ENCODE data around the gene MUC4. TPM values are rescaled to one million over a fixed set of nuclear protein-coding genes. Genes with fewer than 3 reads are reported as not detected.
"Not testable (repeated sequence)": the region's sequence is repeated elsewhere in the genome, so short reads cannot be mapped to it uniquely, and the experiment has no call there.

MUC4 gene
- total and polyA plus RNA-seq, 9 donors = 0.02 to 0.99 (median 0.31) TPM; not detected in 2

DNA sequence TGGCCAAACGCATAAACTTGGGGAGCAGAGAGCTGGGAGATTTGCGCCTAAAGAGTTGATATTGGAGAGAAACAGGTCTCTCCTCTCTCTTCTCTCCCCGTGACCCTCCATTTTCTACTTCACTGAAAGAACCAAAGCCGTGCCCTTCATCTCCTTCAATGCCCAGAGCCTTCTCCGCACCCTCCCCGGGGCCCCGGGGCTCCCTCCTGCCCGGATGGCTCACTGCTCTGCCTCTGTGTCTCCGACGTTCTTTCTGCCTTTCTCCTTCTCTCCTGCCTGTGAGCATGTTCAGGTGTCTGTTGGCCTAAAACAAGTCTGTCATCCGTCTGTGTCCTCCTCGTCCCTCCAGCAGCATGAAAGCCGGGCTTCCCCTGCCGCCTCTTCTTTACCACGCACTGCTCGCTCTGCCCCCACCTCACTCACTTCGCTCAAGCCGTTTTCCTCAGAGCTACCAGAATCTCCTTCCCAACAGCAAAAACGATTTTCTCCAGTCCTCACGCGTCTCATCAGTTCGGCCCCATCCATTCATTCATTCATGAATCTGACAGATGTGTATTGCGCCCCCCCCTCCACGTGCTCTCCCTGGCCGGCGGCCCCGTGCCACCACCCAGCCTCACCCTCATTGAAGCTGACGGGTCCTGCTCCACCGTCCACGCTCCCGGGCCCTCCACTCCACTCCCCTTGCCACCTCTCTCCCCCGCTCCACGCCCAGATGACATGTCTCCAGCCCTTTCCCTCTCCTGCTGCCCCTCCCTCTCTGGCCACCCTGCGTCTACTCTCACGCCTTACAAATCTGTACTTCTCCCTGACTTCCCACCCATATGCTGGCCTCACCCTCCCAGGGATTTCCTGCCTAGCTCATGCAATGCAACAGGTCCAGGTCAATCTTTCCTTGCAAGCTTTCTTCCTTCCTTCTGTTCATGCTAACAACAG, 10.2 kb downstream of the MUC4 start:
- peak in 2 of 5 donors; percentile 10 to 34 for DNase-seq
- no peaks in the 10 kb centered on the region for H3K27me3 ChIP-seq
- intact Hi-C loops (cut with DNase I) = no loop called here
- peaks cover 11% of the 10 kb centered on the region for H3K4me1 ChIP-seq (ENCODE audit: insufficient read depth)
- 74 to 87% (median 80%) methylated on average over 35 of the region's 35 CpGs for WGBS, 3 donors
- no peak overlapping the region for H3K4me3 ChIP-seq
- no peaks in the 10 kb centered on the region for H3K9me3 ChIP-seq
- H3K36me3 ChIP-seq = no peaks in the 10 kb centered on the region
- H3K27ac ChIP-seq = no peak overlapping the region
- TF ChIP-seq, protein P1, sequence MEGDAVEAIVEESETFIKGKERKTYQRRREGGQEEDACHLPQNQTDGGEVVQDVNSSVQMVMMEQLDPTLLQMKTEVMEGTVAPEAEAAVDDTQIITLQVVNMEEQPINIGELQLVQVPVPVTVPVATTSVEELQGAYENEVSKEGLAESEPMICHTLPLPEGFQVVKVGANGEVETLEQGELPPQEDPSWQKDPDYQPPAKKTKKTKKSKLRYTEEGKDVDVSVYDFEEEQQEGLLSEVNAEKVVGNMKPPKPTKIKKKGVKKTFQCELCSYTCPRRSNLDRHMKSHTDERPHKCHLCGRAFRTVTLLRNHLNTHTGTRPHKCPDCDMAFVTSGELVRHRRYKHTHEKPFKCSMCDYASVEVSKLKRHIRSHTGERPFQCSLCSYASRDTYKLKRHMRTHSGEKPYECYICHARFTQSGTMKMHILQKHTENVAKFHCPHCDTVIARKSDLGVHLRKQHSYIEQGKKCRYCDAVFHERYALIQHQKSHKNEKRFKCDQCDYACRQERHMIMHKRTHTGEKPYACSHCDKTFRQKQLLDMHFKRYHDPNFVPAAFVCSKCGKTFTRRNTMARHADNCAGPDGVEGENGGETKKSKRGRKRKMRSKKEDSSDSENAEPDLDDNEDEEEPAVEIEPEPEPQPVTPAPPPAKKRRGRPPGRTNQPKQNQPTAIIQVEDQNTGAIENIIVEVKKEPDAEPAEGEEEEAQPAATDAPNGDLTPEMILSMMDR (IDR thresholded peaks at IDR 0.05) = no peak
- TF ChIP-seq EP300 (IDR thresholded peaks at IDR 0.05) = no peak
- no peak for TF ChIP-seq POLR2A (IDR thresholded peaks at IDR 0.05)

GRCh38 chr3:195800240-195800639, 11.5 kb downstream of the MUC4 start:
- intact Hi-C loops (cut with DNase I) = no loop called here
- WGBS, 3 donors = 73 to 80% (median 78%) methylated on average over 6 of the region's 6 CpGs
- Histone ChIP-seq H3K27ac (no peak overlapping the region), H3K4me3 (no peak overlapping the region), H3K27me3 (no peaks in the 10 kb centered on the region), H3K4me1 (ENCODE audit: insufficient read depth) (peaks cover 11% of the 10 kb centered on the region), H3K9me3 (no peaks in the 10 kb centered on the region), H3K36me3 (no peaks in the 10 kb centered on the region)
- no peak for TF ChIP-seq POLR2A (IDR thresholded peaks at IDR 0.05)
- no peak for TF ChIP-seq EP300 (IDR thresholded peaks at IDR 0.05)
- TF ChIP-seq, protein P1 (IDR thresholded peaks at IDR 0.05) = no peak
- DNase-seq = no peak

GRCh38 chr3:195796795-195797194, 14.9 kb downstream of the MUC4 start:
- H3K4me3 ChIP-seq = no peak overlapping the region
- no peaks in the 10 kb centered on the region for H3K27me3 ChIP-seq
- intact Hi-C loops (cut with DNase I) = no loop called here
- no peak for TF ChIP-seq POLR2A (IDR thresholded peaks at IDR 0.05)
- TF ChIP-seq, protein P1 (IDR thresholded peaks at IDR 0.05) = no peak
- no peak for TF ChIP-seq EP300 (IDR thresholded peaks at IDR 0.05)
- 93 to 96% (median 94%) methylated on average over 11 of the region's 11 CpGs for WGBS, 3 donors
- peak in 1 of 5 donors; percentile 2 for DNase-seq
- no peaks in the 10 kb centered on the region for H3K36me3 ChIP-seq
- no peaks in the 10 kb centered on the region for H3K9me3 ChIP-seq
- H3K4me1 ChIP-seq (ENCODE audit: insufficient read depth) = peaks cover 1% of the 10 kb centered on the region
- no peak overlapping the region for H3K27ac ChIP-seq

DNA sequence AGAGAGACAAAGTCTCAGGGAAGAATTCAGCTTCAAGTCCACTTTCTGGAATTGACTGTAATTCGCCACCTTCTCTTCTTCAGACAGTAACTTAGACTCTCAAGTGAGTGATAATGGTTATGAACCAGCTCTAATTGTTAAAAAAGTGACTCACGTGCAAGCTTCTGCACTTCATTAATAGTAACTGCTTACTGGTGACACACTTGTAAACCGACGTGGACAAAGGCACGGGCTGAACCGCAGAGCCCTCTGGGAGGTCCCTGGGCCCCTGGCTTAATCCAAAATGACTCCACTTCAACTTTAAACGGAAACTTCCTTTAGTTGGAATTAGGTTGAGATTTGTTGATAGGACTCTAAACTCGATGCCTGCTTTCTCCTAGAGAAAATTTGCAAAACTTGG, 17.0 kb downstream of the MUC4 start:
- 33 to 46% (median 34%) methylated on average over 8 of the region's 8 CpGs for WGBS, 3 donors
- Histone ChIP-seq H3K27me3 (no peaks in the 10 kb centered on the region), H3K4me1 (ENCODE audit: insufficient read depth) (no peaks in the 10 kb centered on the region), H3K27ac (no peak overlapping the region), H3K4me3 (no peak overlapping the region), H3K36me3 (no peaks in the 10 kb centered on the region), H3K9me3 (no peaks in the 10 kb centered on the region)
- intact Hi-C loops (cut with DNase I) = no loop called here
- TF ChIP-seq EP300 (IDR thresholded peaks at IDR 0.05) (no peak), POLR2A (IDR thresholded peaks at IDR 0.05) (no peak)
- TF ChIP-seq, protein P1 (IDR thresholded peaks at IDR 0.05) = no peak
- DNase-seq = peak in 1 of 5 donors; percentile 2

DNA sequence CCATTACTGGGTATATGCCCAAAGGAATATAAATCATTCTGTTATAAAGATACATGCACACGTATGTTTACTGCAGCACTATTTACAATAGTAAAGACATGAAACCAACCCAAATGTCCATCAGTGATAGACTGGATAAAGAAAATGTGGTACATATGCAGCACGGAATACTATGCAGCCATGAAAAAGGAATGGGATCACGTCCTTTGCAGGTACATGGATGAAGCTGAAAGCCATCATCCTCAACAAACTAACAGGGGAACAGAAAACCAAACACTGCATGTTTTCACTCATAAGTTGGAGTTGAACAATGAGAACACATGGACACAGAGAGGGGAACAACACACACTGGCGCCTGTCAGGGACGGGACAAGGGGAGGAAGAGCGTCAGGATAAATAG, 19.1 kb downstream of the MUC4 start:
- H3K27ac ChIP-seq; intact Hi-C loops (cut with DNase I); H3K9me3 ChIP-seq; H3K4me1 ChIP-seq (ENCODE audit: insufficient read depth); H3K36me3 ChIP-seq; DNase-seq; H3K27me3 ChIP-seq; H3K4me3 ChIP-seq: not testable (repeated sequence)
- WGBS, 3 donors = 76 to 93% (median 76%) methylated on average over 6 of the region's 6 CpGs
